ENCODE results near the gene PRPS1. TPM values are rescaled to one million over a fixed set of nuclear protein-coding genes. Genes with fewer than 3 reads are reported as not detected.

Gene PRPS1
- total RNA-seq, 3 donors from 2014 or later (not counting 1 experiment from before 2014, with no cell fraction given), result 43.7 to 51.5 (median 49.3) TPM

DNA sequence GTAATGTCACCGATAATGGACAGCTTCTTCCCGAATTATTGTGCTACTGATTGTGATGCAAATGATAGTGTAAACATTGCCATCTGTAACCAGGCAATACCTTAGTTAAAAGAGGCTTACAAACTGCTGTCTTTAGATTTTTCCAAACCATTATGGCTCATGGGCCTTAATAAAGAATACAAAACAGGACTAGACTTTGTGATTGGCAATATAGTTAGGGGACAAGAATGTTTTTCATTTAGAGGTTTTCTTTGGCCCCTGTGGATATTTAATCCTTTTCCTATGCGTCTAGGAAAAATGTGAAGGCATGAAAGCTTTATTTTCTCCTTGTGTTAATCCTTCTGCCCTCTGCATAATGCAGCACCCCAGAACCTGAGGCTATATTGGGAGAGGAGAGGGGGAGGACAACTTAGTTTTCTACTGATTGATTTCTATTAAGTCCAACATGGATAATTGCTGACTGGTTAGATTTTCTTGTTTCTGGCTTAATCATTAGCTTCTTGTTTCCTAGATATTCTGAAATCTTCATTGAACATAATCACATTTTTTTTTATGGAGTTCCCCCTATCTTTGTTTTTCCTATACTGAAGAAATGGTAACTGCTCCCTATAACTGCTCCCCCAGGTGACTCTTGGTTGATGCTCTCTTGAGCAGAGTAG lies 1.9 kb downstream of the PRPS1 start:
- no peaks in the 10 kb centered on the region for H3K27me3 Mint-ChIP-seq (ENCODE audit: low read depth in 2 of 2)
- ATAC-seq (no peak), DNase-seq (no peak)
- H3K9me3 ChIP-seq (ENCODE audit: control insufficient read depth, insufficient read depth, low read length), result no peaks in the 10 kb centered on the region
- no CpG with 5 or more reads among the region's 3 CpGs for WGBS (ENCODE audit: insufficient coverage)
- intact Hi-C loops (cut with micrococcal nuclease), result no loop called here
- peak overlapping the region in 1 of 2 donors; percentile 85 for H3K27ac Mint-ChIP-seq
- TF ChIP-seq, protein P1, sequence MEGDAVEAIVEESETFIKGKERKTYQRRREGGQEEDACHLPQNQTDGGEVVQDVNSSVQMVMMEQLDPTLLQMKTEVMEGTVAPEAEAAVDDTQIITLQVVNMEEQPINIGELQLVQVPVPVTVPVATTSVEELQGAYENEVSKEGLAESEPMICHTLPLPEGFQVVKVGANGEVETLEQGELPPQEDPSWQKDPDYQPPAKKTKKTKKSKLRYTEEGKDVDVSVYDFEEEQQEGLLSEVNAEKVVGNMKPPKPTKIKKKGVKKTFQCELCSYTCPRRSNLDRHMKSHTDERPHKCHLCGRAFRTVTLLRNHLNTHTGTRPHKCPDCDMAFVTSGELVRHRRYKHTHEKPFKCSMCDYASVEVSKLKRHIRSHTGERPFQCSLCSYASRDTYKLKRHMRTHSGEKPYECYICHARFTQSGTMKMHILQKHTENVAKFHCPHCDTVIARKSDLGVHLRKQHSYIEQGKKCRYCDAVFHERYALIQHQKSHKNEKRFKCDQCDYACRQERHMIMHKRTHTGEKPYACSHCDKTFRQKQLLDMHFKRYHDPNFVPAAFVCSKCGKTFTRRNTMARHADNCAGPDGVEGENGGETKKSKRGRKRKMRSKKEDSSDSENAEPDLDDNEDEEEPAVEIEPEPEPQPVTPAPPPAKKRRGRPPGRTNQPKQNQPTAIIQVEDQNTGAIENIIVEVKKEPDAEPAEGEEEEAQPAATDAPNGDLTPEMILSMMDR (IDR thresholded peaks at IDR 0.05), result no peak
- peak overlapping the region; percentile 58 for H3K4me3 Mint-ChIP-seq
- H3K4me1 ChIP-seq (ENCODE audit: control insufficient read depth, insufficient read depth, low read length), result peaks cover 9% of the 10 kb centered on the region
- no peak overlapping the region for H3K27ac ChIP-seq (ENCODE audit: low read length)
- no peaks in the 10 kb centered on the region for H3K36me3 Mint-ChIP-seq
- H3K4me1 Mint-ChIP-seq, result peaks cover 16 to 21% of the 10 kb centered on the region in 2 donors
- no peak overlapping the region for H3K4me3 ChIP-seq (ENCODE audit: low read length)
- H3K27me3 ChIP-seq (ENCODE audit: control insufficient read depth, insufficient read depth, low read length), result no peaks in the 10 kb centered on the region
- no peaks in the 10 kb centered on the region for H3K9me3 Mint-ChIP-seq
- no peaks in the 10 kb centered on the region for H3K36me3 ChIP-seq (ENCODE audit: control insufficient read depth, insufficient read depth, low read length)

DNA sequence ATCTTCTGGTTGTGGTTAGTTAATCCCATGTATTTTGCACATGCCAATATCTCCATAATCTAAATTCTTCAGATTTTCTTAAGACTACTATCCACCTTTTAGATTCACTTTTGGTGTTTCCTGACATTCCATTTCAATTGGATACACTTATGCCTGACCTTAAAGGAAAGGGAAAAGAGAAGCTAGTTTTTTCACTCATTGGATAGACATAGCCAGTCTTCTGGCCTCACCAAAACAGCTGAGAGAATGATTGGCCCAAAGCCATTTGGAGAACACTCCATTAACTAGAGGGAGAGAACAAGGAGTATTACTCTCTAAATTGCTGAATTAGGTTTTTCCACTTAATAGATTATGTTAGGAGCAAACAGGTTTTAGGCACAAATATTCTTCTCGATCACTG lies 4.0 kb downstream of the PRPS1 start:
- no peak overlapping the region for H3K27ac Mint-ChIP-seq
- ATAC-seq (no peak), DNase-seq (no peak)
- intact Hi-C loops (cut with micrococcal nuclease), result no loop called here
- H3K27me3 Mint-ChIP-seq (ENCODE audit: low read depth in 2 of 2), result no peaks in the 10 kb centered on the region
- no peak overlapping the region for H3K4me3 Mint-ChIP-seq
- no peaks in the 10 kb centered on the region for H3K27me3 ChIP-seq (ENCODE audit: control insufficient read depth, insufficient read depth, low read length)
- H3K9me3 Mint-ChIP-seq, result no peaks in the 10 kb centered on the region
- H3K9me3 ChIP-seq (ENCODE audit: control insufficient read depth, insufficient read depth, low read length), result no peaks in the 10 kb centered on the region
- no CpG with 5 or more reads among the region's 1 CpG for WGBS (ENCODE audit: insufficient coverage)
- H3K36me3 Mint-ChIP-seq, result no peaks in the 10 kb centered on the region
- TF ChIP-seq, protein P1 (IDR thresholded peaks at IDR 0.05), result no peak
- no peaks in the 10 kb centered on the region for H3K36me3 ChIP-seq (ENCODE audit: control insufficient read depth, insufficient read depth, low read length)
- peaks cover 21 to 25% of the 10 kb centered on the region in 2 donors for H3K4me1 Mint-ChIP-seq
- no peak overlapping the region for H3K27ac ChIP-seq (ENCODE audit: low read length)
- H3K4me3 ChIP-seq (ENCODE audit: low read length), result no peak overlapping the region
- peaks cover 9% of the 10 kb centered on the region for H3K4me1 ChIP-seq (ENCODE audit: control insufficient read depth, insufficient read depth, low read length)

DNA sequence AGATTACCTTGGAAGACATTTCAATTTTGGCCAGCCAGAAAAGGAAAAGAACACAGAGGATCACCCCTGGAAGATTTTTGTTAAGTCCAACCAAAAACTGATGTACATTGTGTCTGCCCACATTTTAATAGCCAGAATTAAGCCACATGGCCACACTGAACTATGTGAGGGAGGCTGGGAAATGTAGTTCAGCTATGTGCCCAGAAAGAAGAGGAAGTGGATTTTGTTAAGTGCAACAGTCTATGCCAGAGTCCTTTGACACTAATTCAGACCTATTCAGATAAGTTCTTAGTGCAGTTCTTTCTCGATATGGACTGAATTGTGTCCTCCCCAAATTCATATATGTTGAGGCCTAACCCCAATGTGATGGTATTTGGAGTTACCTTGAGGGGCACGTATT lies 18.4 kb downstream of the PRPS1 start:
- TF ChIP-seq, protein P1 (IDR thresholded peaks at IDR 0.05), result no peak
- H3K4me1 ChIP-seq (ENCODE audit: control insufficient read depth, insufficient read depth, low read length), result no peaks in the 10 kb centered on the region
- no peaks in the 10 kb centered on the region for H3K27me3 ChIP-seq (ENCODE audit: control insufficient read depth, insufficient read depth, low read length)
- ATAC-seq, result no peak
- H3K27ac ChIP-seq (ENCODE audit: low read length), result no peak overlapping the region
- WGBS (ENCODE audit: insufficient coverage), result 100% methylated on average over 1 of the region's 2 CpGs
- H3K4me3 Mint-ChIP-seq, result no peak overlapping the region
- DNase-seq, result no peak
- H3K9me3 ChIP-seq (ENCODE audit: control insufficient read depth, insufficient read depth, low read length), result no peaks in the 10 kb centered on the region
- no peaks in the 10 kb centered on the region for H3K36me3 Mint-ChIP-seq
- H3K27ac Mint-ChIP-seq, result no peak overlapping the region
- intact Hi-C loops (cut with micrococcal nuclease), result no loop called here
- no peaks in the 10 kb centered on the region for H3K9me3 Mint-ChIP-seq
- H3K4me1 Mint-ChIP-seq, result no peaks in the 10 kb centered on the region
- no peaks in the 10 kb centered on the region for H3K27me3 Mint-ChIP-seq (ENCODE audit: low read depth in 2 of 2)
- H3K36me3 ChIP-seq (ENCODE audit: control insufficient read depth, insufficient read depth, low read length), result peaks cover 27% of the 10 kb centered on the region
- H3K4me3 ChIP-seq (ENCODE audit: low read length), result no peak overlapping the region

GRCh38 chrX:107648332-107648731 lies 20.0 kb downstream of the PRPS1 start:
- no peak overlapping the region for H3K4me3 Mint-ChIP-seq
- H3K36me3 Mint-ChIP-seq, result no peaks in the 10 kb centered on the region
- Histone ChIP-seq H3K4me1 (ENCODE audit: control insufficient read depth, insufficient read depth, low read length) (no peaks in the 10 kb centered on the region), H3K27ac (ENCODE audit: low read length) (no peak overlapping the region), H3K9me3 (ENCODE audit: control insufficient read depth, insufficient read depth, low read length) (no peaks in the 10 kb centered on the region), H3K27me3 (ENCODE audit: control insufficient read depth, insufficient read depth, low read length) (no peaks in the 10 kb centered on the region), H3K36me3 (ENCODE audit: control insufficient read depth, insufficient read depth, low read length) (peaks cover 20% of the 10 kb centered on the region), H3K4me3 (ENCODE audit: low read length) (no peak overlapping the region)
- no peak overlapping the region for H3K27ac Mint-ChIP-seq
- ATAC-seq (no peak), DNase-seq (no peak)
- H3K4me1 Mint-ChIP-seq, result no peaks in the 10 kb centered on the region
- TF ChIP-seq, protein P1 (IDR thresholded peaks at IDR 0.05), result no peak
- H3K9me3 Mint-ChIP-seq, result no peaks in the 10 kb centered on the region
- intact Hi-C loops (cut with micrococcal nuclease), result no loop called here
- WGBS (ENCODE audit: insufficient coverage), result 92% methylated on average over 2 of the region's 4 CpGs
- H3K27me3 Mint-ChIP-seq (ENCODE audit: low read depth in 2 of 2), result no peaks in the 10 kb centered on the region
